Measurements from ENCODE around the gene PPP6R3.
"Not testable (repeated sequence)": the region's sequence is repeated elsewhere in the genome, so short reads cannot be mapped to it uniquely, and the experiment has no call there.

The PPP6R3 gene

DNA sequence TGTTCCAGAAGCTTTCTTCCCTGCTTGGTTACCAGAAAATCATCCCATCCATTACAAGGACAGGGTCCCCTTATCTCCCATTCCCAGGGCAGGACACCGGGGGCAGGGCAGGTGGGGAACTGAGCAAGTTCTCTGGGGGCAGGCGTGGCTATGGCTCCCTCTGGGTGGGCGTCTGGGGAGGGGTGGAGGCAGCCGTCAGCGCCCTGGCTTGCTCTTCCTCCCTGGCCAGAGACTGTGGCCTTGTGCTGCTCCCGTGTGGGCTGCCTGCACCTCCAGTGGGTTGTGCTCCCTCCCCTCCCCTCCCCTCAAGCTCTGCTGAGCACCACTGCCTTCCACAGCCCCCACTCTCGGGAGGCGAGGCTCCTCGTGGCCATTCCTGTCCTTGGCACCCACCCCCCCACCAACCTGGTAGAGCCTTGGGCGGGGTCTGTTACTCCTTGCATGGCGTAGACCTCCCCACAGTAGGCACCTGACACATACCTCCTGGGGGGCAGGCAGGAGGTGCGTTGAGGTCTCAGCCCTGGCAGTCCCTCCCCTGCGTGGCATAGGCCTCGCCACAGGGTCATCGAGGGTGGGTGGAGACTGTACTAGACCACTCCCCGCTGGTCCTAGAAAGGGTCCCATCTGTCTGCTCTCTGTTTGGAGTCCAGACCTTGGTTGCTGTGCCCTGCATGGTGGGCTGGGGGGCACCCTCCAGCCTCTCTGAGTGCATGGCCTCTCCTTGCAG is 24.2 kb upstream of the PPP6R3 start:
- no peak for DNase-seq (ENCODE audit: low spot score)

DNA sequence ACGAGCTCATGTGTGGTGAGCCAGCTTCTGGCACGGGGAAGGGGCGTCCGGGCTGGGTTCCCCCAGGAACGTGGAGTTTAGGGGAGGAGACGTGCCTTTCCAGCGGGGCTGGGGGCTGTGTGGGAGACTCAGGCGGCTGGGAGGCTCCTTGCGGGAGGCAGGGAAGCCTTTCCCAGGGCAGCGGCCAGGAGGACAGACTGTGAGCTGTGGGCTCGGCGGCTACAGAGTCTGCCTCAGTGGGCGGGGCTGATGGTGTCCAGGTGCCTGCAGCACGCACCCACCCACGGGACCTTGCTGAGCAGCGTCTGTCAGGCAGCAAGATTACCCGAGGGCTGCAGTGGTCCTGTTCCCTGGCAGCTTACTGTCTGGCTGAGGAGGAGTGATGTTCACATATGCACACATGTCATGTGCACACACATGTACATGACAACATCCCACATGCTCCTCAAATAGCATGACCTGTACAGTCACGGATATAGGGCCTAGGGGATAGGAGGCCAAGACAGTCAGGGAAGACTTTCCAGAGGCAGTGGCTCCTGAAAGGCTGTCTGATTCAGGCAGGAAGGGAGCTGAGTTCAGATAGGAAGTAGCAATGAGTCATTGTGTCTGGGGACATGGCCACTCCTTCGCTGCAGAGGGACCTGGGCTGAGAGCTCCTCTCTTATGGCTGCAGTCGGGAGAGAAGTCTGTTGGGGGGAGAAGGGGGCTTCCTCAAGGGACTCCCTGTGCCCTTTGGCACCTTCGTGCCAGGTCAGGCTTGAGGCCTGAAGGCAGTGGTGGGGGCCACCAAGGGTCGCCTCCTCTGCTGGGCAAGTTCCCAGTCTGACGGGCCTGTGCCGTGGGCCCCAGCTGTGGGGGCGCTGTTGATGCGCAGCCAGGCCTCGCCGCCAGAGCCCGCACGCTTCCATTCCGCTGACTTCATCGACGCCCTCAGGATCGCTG is 23.3 kb upstream of the PPP6R3 start:
- DNase-seq (ENCODE audit: low spot score): no peak

DNA sequence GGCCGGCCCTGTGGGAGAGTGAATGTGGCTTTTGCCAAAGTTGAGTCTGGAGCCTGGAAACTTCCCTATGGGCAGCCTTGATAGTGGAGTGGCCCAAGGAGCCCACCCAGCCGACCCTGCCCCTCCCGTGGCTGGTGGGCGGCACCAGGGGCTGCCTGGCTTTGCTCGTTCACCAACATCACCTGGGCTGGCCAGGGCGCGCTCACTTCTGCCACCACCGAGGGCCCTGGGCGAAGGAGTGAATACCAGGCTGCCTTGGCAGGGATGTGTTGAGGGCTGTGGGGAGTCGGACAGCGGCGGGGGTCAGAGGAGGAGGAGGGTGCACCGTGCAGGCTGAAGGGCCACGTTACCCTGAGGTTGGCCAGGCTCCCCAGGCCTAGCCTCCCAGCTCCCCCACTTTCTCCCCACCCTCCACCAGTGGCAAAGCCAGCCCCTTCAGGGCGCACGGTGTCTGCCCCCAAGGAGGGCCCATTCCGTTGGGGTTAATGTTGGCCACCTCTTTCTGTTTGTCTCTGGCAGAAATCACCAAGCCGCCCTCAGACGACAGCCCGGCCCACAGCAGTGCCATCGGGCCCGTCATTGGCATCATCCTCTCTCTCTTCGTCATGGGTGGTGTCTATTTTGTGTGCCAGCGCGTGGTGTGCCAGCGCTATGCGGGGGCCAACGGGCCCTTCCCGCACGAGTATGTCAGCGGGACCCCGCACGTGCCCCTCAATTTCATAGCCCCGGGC is 22.5 kb upstream of the PPP6R3 start:
- no peak for DNase-seq (ENCODE audit: low spot score)

DNA sequence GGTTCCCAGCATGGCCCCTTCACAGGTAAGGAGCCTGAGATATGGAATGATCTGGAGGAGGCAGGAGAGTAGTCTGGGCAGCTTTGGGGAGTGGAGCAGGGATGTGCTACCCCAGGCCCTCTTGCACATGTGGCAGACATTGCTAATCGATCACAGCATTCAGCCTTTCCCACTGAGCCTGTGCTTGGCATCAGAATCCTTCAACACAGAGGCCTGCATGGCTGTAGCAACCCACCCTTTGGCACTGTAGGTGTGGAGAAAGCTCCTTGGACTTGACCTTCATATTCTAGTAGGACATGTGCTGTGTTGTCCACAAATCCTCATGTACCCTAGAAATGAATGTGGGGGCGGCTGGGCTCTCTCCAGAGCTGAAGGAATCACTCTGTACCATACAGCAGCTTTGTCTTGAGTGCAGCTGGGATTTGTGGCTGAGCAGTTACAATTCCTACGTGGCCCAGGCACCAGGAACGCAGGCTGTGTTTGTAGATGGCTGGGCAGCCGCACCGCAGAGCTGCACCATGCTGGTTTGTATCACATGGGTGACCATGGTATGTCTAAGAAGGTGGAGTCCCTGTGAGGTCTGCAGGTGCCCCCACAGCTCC is 21.8 kb upstream of the PPP6R3 start:
- DNase-seq (ENCODE audit: low spot score): no peak

DNA sequence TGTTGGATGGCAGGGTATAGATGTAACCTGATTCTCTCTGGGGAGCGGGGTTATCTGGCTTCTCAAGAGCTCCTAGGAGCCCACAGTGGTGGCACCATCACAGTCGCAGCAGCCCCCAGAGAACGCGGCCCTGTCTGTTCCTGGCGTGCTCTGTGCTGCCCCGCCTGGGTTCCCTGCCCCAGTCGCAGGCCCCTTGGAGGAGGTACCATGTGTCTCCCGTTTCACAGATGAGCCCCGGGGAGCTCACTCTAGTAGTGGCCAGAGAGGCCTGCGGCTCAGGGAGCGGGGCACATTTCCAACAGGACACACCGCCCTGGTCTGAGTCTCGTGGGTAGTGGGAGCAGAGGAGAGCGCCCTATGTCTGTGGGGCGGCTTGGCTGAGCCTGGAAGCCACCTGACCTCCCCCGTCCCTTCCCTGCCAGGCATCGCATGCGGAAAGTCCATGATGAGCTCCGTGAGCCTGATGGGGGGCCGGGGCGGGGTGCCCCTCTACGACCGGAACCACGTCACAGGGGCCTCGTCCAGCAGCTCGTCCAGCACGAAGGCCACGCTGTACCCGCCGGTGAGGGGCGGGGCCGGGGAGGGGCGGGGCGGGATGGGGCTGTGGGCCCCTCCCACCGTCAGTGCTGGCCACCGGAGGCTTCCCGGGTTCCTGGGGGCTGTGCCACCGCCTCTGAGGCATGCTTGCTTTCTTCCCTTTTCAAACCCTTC is 21.0 kb upstream of the PPP6R3 start:
- no peak for DNase-seq (ENCODE audit: low spot score)

DNA sequence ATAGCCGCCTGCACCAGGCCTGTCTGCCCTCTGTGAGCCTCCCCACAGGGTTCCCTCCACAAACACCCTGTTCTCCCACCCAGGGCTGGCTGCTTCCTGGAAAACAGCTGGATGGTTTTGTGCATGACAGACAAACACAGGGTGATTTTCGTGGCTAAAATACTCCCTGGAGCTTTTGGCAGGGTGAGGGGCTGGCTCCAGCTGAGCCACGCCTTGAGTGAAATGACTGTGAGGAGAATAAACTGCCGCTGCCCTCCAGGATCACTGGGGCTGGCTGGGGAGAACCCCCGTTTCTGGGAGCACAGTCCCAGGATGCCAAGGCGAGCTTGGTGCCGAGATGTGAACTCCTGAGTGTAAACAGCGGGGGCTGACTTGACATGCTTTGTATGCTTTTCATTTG is 20.3 kb upstream of the PPP6R3 start:
- no peak for DNase-seq (ENCODE audit: low spot score)

DNA sequence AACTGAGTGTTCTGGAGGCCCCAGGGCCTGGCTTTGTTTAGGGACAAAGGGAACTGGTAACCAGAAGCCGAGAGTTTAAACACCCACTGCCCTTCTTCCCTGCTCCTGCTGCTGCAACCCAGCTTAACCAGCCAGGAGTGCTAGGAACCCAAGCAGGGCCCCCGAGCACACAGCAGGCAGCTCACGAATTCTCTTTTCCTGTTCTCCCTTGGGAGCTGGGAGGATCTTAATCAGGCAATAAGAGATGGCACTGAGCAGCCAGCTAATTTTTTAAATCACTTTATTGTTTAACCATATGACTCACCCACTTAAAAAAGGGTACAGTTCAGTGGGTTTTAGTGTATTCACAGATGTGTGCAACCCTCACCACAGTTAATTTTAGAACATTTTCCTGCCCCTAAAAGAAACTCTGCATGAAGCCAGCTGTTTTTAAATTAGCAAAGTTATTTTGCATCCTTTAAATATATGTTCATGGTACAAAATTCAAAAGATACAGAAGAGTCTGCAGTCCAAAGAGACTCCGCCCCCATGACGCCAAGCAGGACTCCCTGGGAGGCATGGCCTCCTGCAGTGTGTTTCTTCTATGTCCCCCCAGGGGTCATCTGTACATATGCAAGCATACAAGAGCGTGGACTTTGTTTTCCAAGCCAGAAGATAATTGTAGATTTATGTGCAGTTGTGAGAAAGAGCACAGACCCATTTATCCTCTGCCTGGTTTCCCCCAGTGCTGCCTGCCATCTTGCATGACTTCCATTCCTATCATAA is 18.9 kb upstream of the PPP6R3 start:
- no peak for DNase-seq (ENCODE audit: low spot score)

DNA sequence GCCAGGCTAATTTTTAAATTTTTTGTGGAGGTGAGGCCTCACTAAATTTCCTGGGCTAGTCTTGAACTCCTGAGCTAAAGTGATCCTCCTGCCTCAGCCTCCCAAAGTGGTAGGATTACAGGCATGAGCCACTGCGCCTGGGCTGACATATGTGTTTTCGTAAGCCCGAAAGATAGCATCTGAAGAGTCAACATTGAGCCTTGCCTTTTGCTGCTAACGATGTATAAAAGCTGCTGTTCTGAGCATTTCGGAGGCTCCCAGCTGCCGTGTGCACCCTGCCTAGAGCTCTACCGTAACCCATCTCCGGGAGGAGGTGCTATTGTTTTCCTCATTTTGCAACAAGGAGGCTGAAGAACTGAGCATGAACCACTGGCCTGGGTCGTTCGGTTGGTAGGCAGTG is 18.1 kb upstream of the PPP6R3 start:
- DNase-seq (ENCODE audit: low spot score): no peak

DNA sequence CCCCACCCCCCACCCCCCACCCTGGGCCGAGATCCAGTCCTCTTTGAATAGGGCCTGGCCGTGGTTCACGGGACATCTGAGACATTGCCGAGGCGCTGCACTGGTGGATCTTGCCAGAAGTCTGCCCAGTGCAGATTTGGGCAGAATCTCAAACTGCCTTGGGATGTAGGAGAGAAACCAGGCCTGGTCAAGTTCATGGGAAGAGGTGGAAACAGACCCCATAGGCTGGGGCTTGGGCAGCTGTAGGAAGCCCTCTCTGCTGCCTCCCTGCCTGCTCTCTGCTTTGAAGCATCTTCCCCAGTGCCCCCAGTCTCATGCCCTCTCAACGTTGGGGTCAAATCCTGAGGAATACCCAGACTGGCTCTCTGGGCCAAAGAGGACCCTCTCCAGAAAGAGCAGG is 16.0 kb upstream of the PPP6R3 start:
- DNase-seq (ENCODE audit: low spot score): no peak

DNA sequence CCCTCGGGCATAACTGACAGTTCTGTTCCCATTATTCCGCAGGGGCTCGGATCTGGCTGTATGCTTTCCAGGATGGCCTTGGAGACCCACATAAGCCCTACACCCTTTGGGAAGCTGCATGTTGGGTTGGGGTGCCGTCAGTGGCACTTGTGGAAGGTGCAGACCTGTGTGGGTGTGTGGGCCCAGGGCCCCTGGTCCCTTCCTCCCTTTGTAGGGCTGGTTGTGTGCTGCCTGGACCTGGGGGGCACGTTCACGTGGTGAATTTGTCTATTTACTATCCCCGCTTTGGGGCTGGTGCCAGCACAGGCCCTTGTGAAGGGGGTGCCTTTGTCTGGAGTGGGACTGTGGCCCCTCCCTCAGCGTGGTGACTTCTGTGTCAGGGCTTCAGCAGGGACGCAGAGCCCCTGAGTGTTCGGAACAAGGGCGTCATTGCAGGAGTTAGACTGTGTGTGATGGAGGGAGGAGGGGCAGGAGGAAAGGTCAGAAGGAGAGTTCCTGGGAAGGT is 15.0 kb upstream of the PPP6R3 start:
- no peak for DNase-seq (ENCODE audit: low spot score)

DNA sequence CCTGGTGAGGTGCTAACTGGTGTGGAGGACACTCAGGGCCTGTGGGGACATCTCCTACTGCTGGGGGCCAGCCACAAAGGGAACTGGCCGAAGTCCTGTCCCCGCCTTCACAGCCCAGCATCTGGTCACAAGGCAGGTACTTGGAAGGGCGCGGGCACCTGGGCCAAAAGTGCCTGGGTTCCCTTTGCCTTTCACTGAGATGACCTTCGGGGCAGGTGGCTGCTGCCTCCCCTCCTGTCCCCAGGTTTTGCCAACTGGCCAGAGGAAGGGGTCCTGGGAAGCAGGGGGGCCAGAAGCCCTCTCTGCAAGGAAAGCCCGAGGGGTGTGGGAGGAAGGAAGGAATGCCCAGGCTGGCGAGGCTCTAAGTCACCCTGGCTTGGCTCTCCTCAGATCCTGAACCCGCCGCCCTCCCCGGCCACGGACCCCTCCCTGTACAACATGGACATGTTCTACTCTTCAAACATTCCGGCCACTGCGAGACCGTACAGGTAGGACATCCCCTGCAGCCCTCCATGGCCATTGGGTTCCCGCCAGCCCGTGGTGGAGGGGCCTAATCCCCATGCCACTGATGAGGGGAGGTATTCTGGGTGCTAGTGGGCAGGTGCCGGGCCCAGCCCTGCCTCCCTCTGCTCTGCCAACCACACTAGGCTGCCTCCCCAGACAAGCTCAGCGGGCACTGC is 14.4 kb upstream of the PPP6R3 start:
- no peak for DNase-seq (ENCODE audit: low spot score)

DNA sequence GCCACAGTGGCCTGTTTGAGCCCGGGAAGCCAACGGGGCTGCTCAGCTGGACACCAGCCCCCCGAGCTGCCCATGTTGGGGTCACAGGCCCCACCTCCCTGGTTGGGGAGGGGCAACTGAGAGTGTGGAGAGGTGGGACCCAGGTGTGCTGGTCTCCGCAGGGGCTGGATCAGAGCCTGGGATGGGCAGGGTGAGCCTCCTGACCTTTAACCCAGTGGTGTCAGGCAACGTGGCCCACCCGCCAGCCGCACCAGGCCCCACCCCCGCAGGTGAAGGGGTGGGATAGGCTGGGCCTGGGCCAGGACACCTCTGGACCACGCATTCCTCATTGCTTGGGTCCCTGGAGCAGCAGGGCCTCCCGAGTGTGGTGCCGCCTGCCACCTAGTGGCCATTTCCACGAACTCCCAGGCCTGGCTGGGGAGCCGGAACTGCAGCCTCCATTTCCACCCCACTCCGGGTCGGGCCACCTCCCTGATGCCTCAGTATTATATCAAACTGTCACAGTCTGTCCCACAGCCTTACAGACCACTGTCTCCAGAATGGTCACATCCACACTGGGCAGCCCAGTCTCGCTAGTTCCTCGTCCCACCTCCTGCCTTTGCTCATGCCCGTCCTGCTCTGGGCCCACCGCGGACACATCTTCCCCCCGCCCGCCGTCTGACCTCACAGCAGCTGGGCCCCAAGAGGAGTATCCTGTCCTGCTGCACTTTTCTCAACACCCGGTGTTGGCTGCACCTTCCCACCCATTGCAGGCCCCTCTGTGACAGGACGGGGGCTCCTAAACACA is 13.3 kb upstream of the PPP6R3 start:
- peak; percentile 67 for DNase-seq (ENCODE audit: low spot score)

DNA sequence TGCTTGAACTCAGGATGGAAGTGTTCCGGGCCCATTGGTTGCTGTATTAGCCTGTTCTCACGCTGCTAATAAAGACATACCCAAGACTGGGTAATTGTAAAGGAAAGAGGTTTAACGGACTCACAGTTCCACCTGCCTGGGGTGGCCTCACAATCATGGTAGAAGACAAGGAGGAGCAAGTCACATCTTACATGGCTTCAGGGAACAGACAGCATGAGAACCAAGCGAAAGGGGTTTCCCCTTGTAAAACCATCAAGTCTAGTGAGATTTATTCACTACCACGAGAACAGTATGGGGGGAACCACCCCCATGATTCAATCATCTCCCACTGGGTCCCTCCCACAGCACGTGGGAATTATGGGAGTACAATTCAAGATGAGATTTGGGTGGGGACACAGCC is 12.6 kb upstream of the PPP6R3 start:
- not testable (repeated sequence) for DNase-seq (ENCODE audit: low spot score)

DNA sequence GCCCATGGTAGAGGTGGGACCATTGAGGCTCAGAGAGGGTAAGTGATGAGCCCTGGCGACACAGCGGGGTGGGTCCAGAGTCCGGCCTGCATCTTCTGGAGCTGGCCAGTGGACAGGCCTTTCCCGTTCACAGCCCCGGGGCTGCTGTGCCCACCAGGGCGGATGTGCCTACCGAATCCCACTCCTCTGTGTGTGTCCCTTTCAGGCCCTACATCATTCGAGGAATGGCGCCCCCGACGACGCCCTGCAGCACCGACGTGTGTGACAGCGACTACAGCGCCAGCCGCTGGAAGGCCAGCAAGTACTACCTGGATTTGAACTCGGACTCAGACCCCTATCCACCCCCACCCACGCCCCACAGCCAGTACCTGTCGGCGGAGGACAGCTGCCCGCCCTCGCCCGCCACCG is 11.9 kb upstream of the PPP6R3 start:
- DNase-seq (ENCODE audit: low spot score): no peak

DNA sequence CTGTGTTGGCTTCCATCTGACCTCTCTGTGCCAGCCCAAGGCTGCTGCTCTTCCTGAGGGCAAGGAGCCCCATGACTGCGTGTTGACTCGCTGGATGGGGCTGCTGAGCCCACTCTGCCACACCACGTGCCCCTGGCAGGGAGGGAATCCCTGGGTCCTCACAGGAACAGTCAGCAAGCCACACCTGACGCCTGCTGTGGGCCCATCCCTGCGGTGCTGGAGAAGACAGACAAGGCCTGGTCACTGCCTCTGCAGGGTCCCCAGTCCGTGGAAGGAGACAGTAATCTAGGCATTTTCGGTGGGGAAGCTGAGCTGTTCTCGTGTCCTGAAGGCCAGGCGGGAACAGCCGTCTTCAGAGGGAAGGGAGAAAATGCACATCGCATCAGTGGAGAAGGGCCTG is 10.6 kb upstream of the PPP6R3 start:
- DNase-seq (ENCODE audit: low spot score): no peak

DNA sequence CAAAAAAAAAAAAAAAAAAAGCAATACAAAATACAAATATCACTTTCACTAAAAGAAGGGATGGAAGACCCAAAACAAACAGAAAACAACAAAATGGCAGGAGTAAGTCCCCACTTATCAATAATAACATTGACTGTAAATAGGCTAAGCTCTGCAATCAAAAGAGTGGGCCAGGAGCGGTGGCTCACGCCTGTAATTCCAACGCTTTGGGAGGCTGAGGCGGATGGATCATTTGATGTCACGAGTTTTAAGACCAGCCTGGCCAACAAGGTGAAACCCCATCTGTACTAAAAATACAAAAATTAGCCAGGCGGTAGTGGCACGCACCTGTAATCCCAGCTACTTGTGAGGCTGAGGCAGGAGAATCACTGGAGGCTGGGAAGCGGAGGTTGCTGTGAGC is 9.8 kb upstream of the PPP6R3 start:
- DNase-seq (ENCODE audit: low spot score): no peak

DNA sequence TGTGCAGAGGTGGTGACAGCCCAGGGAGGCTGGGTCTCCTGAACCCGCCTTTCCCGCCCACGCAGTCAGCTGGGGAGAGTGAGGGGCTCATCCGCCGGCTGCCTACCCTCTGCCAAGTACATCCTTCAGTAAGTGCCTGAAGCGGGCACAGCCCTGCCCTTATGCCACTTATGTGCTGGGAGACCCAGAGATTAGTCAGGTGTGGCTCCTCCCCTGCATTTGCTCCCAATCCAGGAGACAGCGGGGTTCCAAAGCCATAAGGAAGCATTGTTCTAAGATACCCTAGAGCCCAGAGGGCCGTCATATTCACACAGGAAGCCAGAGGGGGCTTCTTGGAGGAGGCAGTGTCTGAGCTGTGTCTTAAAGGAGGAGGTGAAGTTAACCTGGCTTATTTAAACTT is 5.8 kb upstream of the PPP6R3 start:
- DNase-seq (ENCODE audit: low spot score): no peak

DNA sequence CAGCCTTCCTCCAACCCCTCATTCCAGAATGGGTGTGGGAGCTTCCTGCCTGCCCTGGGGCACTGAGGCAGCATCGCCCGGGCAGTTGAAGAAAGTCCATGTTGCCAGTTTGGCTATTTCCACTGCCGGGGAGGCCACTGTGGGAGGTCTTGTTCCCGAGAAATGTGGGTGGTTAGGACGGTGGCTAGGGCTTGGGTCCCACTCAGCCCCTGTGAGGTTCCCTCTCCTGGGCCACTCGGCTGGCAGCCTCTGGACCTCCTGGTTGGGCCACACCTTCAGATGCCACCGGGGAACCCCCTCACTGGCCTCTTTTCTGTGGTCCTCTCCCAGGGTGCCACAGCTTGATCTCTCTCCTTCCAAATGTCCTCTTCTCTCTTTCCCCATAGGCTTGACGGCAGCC is 5.1 kb upstream of the PPP6R3 start:
- no peak for DNase-seq (ENCODE audit: low spot score)

DNA sequence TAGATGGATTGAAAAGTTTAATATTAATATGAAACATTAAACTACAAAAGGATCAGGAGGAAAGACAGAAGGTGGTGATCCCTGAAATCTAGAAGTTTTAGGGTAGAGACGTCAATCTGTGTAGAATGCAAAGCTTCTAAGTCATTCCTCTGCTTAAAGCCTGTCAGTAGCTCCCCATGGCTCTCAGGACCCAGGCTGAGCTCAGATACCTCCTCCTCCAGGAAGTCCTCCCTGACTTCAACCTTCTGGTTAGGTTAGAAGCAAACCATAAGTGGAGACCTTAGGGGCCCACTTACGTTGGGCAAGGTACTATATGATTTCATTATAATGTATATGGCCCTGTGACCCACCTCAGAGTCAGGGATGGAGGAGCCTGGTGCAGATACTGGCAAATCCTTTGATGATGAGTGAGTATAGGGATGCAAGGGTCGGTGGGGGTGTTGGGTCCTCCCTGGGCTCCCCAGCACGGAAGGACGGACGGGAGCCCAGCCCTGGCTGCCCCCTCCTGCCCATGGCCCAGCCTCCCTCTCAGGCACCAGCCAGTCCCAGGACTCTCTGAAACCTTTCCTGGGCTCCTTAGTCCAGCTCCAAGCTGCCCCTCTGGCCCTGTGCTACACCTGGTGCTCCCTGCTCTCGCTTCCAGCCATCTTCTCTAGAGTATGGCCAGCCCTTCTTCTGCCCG is 3.2 kb upstream of the PPP6R3 start:
- no peak for DNase-seq (ENCODE audit: low spot score)
